Stimulated activated CD4-positive, alpha-beta T cell treated with anti-CD3 and anti-CD28 coated beads, Interleukin-1b, Interleukin-23, amount 100 ng/mL, for 1 hour (primary cell): ENCODE data around the gene KYAT1.

Source experiments
- DNase-seq, 2 donors: peaks; one replicate each; pipeline ENCODE4 v3.0.0-alpha.2; 2020; ENCODE audit warnings: low read depth in 2 of 2

The KYAT1 gene

GRCh38 chr9:128838338-128838737, 43.4 kb downstream of the KYAT1 start:
- no peak for DNase-seq

GRCh38 chr9:128836509-128837145, 45.1 kb downstream of the KYAT1 start:
- DNase-seq = no peak

GRCh38 chr9:128835246-128836210, 46.2 kb downstream of the KYAT1 start:
- DNase-seq = no peak

GRCh38 chr9:128833696-128834095, 48.1 kb downstream of the KYAT1 start:
- no peak for DNase-seq

- DNase-seq = peak; percentile 81 to 89
These were observed 52.1 kb downstream of the KYAT1 start, which contains the start of gene SPOUT1 for GRCh38 chr9:128829477-128830251. Gene SPOUT1 (minus strand): TSS chr9:128829794. CDS start chr9:128829780, 14 bp downstream.

GRCh38 chr9:128828719-128829452, 52.9 kb downstream of the KYAT1 start:
- no peak for DNase-seq

GRCh38 chr9:128828267-128828666, 53.5 kb downstream of the KYAT1 start:
- no peak for DNase-seq

GRCh38 chr9:128825923-128826700, 55.6 kb downstream of the KYAT1 start:
- no peak for DNase-seq

- no peak for DNase-seq
These were observed 56.8 kb downstream of the KYAT1 start for GRCh38 chr9:128824911-128825310.

GRCh38 chr9:128823903-128824406, 57.8 kb downstream of the KYAT1 start:
- no peak for DNase-seq

GRCh38 chr9:128823362-128823902, 58.3 kb downstream of the KYAT1 start:
- DNase-seq = no peak

- no peak for DNase-seq
These were observed 59.2 kb downstream of the KYAT1 start for GRCh38 chr9:128822407-128823042.

- no peak for DNase-seq
These were observed 60.0 kb downstream of the KYAT1 start for GRCh38 chr9:128821584-128822406.

- no peak for DNase-seq
These were observed 60.8 kb downstream of the KYAT1 start for GRCh38 chr9:128820665-128821583.

GRCh38 chr9:128819716-128820664, 61.8 kb downstream of the KYAT1 start:
- DNase-seq = no peak
